ENCODE data around the gene YJU2. TPM values are rescaled to one million over a fixed set of nuclear protein-coding genes. Genes with fewer than 3 reads are reported as not detected.
A peak's percentile ranks its signal among the peaks of the same experiment; 100 is the strongest.
"Not testable (repeated sequence)": the region's sequence is repeated elsewhere in the genome, so short reads cannot be mapped to it uniquely, and the experiment has no call there.

The YJU2 gene
- total RNA-seq, 4 donors from 2014 or later: 19.4 to 33.9 (median 24.0) TPM

GRCh38 chr19:4267101-4267900 is 20.4 kb downstream of the YJU2 start:
- H3K9me3 ChIP-seq: peaks cover 0 to 5% (median 0%) of the 10 kb centered on the region in 4 donors
- 35 to 43% methylated on average over 21 of the region's 21 CpGs for WGBS, 2 donors
- H3K4me1 ChIP-seq: peaks cover 0 to 3% (median 0%) of the 10 kb centered on the region in 4 donors
- no peak for TF ChIP-seq POLR2A (IDR thresholded peaks at IDR 0.05)
- TF ChIP-seq EP300 (IDR thresholded peaks at IDR 0.05): no peak
- TF ChIP-seq CTCF (IDR thresholded peaks at IDR 0.05): peak; percentile 64 to 90 (median 76)
- H3K27me3 ChIP-seq: no peaks in the 10 kb centered on the region
- peaks cover 2 to 98% (median 12%) of the 10 kb centered on the region in 3 donors for H3K36me3 ChIP-seq
- DNase-seq (ENCODE audit: low spot score in 2 of 2): peak; percentile 28 to 56
- H3K4me3 ChIP-seq: no peak overlapping the region
- no peak overlapping the region for H3K27ac ChIP-seq

- 82 to 83% methylated on average over 25 to 30 of the region's 30 CpGs for WGBS, 2 donors
- H3K27me3 ChIP-seq: no peaks in the 10 kb centered on the region
- H3K9me3 ChIP-seq: peaks cover 0 to 5% (median 0%) of the 10 kb centered on the region in 4 donors
- H3K4me3 ChIP-seq: no peak overlapping the region
- peaks cover 2 to 98% (median 12%) of the 10 kb centered on the region in 3 donors for H3K36me3 ChIP-seq
- no peak for DNase-seq (ENCODE audit: low spot score in 2 of 2)
- TF ChIP-seq CTCF (IDR thresholded peaks at IDR 0.05) (no peak), POLR2A (IDR thresholded peaks at IDR 0.05) (no peak), EP300 (IDR thresholded peaks at IDR 0.05) (no peak)
- peaks cover 0 to 3% (median 0%) of the 10 kb centered on the region in 4 donors for H3K4me1 ChIP-seq
- H3K27ac ChIP-seq: no peak overlapping the region
Observed at GRCh38 chr19:4267901-4268815, 21.3 kb downstream of the YJU2 start.

- Histone ChIP-seq H3K27me3 (no peaks in the 10 kb centered on the region), H3K36me3 (peaks cover 2 to 93% (median 12%) of the 10 kb centered on the region in 3 donors), H3K4me3 (no peak overlapping the region), H3K27ac (no peak overlapping the region), H3K9me3 (peaks cover 0 to 5% (median 0%) of the 10 kb centered on the region in 4 donors), H3K4me1 (peaks cover 0 to 3% (median 0%) of the 10 kb centered on the region in 4 donors)
- DNase-seq (ENCODE audit: low spot score in 2 of 2): no peak
- 85 to 87% methylated on average over 12 to 13 of the region's 13 CpGs for WGBS, 2 donors
- TF ChIP-seq POLR2A (IDR thresholded peaks at IDR 0.05) (no peak), EP300 (IDR thresholded peaks at IDR 0.05) (no peak), CTCF (IDR thresholded peaks at IDR 0.05) (no peak)
Observed at GRCh38 chr19:4268816-4269430, 22.0 kb downstream of the YJU2 start.

- TF ChIP-seq CTCF (IDR thresholded peaks at IDR 0.05) (no peak), EP300 (IDR thresholded peaks at IDR 0.05) (no peak), POLR2A (IDR thresholded peaks at IDR 0.05) (no peak)
- 52 to 63% methylated on average over 10 of the region's 10 CpGs for WGBS, 2 donors
Observed at GRCh38 chr19:4272894-4273293, 26.0 kb downstream of the YJU2 start.

GRCh38 chr19:4274321-4274686 is 27.4 kb downstream of the YJU2 start:
- Histone ChIP-seq H3K27me3 (peaks cover 0 to 21% of the 10 kb centered on the region in 2 donors), H3K36me3 (peaks cover 0 to 41% (median 0%) of the 10 kb centered on the region in 3 donors)
- H3K27ac ChIP-seq; H3K4me1 ChIP-seq; H3K9me3 ChIP-seq; H3K4me3 ChIP-seq; DNase-seq (ENCODE audit: low spot score in 2 of 2): not testable (repeated sequence)
- 86 to 89% methylated on average over 6 of the region's 6 CpGs for WGBS, 2 donors

More at GRCh38 chr19:4272894-4273293, 26.0 kb downstream of the YJU2 start:
- DNase-seq (ENCODE audit: low spot score in 2 of 2): no peak
- Histone ChIP-seq H3K4me3 (no peak overlapping the region), H3K4me1 (no peaks in the 10 kb centered on the region), H3K27me3 (peaks cover 0 to 7% of the 10 kb centered on the region in 2 donors), H3K36me3 (peaks cover 0 to 55% (median 0%) of the 10 kb centered on the region in 3 donors), H3K9me3 (peaks cover 0 to 5% (median 0%) of the 10 kb centered on the region in 4 donors), H3K27ac (no peak overlapping the region)

Measured in tibial nerve (tissue), 4 donors.